Naive thymus-derived CD8-positive, alpha-beta T cell (primary cell): ENCODE data around the gene ARHGAP26. TPM values are rescaled to one million over a fixed set of nuclear protein-coding genes. Genes with fewer than 3 reads are reported as not detected.
A peak's percentile ranks its signal among the peaks of the same experiment; 100 is the strongest.

Experiments
- ATAC-seq, 2 donors: fragments of 150-1000 bp; cut with Tn5 transposase in 1 of 2; sonication (Bioruptor Pico), chemical (Tn5 transposase) in 1 of 2; 1 replicate in 1 of 2; 2 replicates in 1 of 2; pipeline ENCODE4 v1.10.0; 2021; ENCODE audit warnings: mild to moderate bottlenecking in 2 of 2, moderate library complexity in 2 of 2
- POLR2A ChIA-PET: fragments of 350-600 bp; sonication (Branson Sonifier 250); formaldehyde crosslinking; loops from one replicate; lab custom pipeline; 2021; ENCODE audit warnings: antibody characterized with exemption; lab: Charles Lee
- DNase-seq, 10 donors: peaks; one replicate each; pipeline versions ENCODE4 v3.0.0 to v3.0.0-alpha.2; 2020 to 2022
- H3K27ac Mint-ChIP-seq, 10 donors: one replicate each; pipeline ENCODE4 v1.8.0; 2020 to 2022; ENCODE audit warnings: mild to moderate bottlenecking in 10 of 10, mixed read lengths in 10 of 10, moderate library complexity in 4 of 10, inconsistent platforms in 1 of 10
- H3K27me3 Mint-ChIP-seq, 5 donors: one replicate each; pipeline ENCODE4 v1.8.0; 2021 to 2022; ENCODE audit warnings: mixed read lengths in 5 of 5
- H3K36me3 Mint-ChIP-seq, 3 donors: one replicate each; pipeline ENCODE4 v1.8.0; 2020 to 2022; ENCODE audit warnings: mixed read lengths in 3 of 3, mild to moderate bottlenecking in 2 of 3, inconsistent platforms in 1 of 3
- H3K4me1 Mint-ChIP-seq, 4 donors: one replicate each; pipeline ENCODE4 v1.8.0; 2021 to 2022; ENCODE audit warnings: mixed read lengths in 4 of 4
- H3K4me3 Mint-ChIP-seq, 10 donors: one replicate each; pipeline ENCODE4 v1.8.0; 2020 to 2022; ENCODE audit warnings: mild to moderate bottlenecking in 10 of 10, mixed read lengths in 10 of 10, moderate library complexity in 6 of 10, inconsistent platforms in 1 of 10
- H3K9me3 Mint-ChIP-seq, 9 donors: one replicate each; pipeline ENCODE4 v1.8.0; 2020 to 2022; ENCODE audit warnings: mixed read lengths in 9 of 9, mild to moderate bottlenecking in 3 of 9, inconsistent platforms in 1 of 9, moderate library complexity in 1 of 9
- polyA plus RNA-seq, 3 donors: library from polyadenylated mRNA; unstranded; fragments of 300-500 nt; fragmentation: Illumina TruSeq; gene quantifications; one replicate each; pipeline ENCODE4 v1.2.3, GENCODE V29; 2021
- total RNA-seq, 8 experiments: library from RNA in 2 of 8; stranded (reverse) in 2 of 8; gene quantifications; one replicate each; pipeline ENCODE4 v1.2.3 and lab custom pipeline; 2021 to 2026

ARHGAP26 gene
- total and polyA plus RNA-seq, 5 experiments from 2014 or later = 9.1 to 30.5 (median 15.7) TPM

DNA sequence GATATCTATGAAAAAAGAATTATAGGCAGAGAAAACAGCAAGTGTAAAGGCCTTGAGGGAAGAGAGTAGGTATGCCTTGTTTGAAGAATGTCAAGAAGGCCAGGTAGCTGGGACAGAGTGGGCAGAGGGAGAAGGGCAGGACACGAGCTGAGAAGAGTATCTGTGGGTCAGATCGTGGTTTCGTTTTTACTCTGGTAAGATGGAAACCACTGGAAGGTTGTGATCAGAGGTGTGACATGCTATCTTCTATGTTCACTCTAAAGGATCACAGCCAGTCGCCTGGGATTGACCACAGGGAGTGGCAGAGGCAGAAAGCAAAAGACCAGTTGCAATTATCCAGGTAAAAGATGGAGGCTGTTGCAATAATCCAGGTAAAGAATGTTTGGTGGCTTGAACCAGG is 12.6 kb upstream of the ARHGAP26 start:
- H3K4me3 Mint-ChIP-seq = no peak overlapping the region
- POLR2A ChIA-PET = no interaction called here
- no peak for ATAC-seq

DNA sequence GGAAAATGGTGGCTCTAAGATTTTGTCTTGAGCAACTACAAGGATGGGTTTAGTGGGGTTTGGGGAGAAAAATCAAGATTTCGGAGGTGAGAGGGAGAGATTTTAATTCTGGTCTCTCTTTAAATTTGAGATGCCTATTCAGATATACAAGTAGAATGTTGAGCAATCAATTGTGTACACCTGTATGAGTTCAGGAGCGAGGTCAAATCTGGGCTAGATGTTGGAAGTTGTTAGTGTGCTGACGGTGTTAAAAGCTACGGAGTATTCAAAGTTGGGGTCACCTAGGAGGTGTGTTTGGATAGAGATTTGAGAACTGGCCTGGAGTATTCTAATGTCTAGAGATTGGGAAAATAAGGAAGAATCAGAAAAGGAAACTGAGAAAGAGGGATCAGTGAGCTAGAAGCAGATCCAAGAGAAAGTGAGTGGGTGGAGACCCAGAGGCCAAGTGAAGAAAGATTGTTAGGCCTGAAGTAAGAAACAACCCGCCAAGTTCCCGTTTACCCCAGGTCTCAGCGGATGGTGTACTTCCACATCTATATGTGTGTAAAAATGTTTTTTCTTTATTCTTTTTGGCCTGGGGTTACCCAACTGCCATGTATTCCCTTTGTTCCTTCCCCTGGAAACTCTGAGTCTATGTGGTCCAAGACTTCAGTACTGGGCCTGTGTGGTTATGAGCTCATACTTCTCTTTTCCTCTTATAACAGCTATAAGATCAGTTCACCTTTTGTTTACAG is 11.9 kb upstream of the ARHGAP26 start:
- DNase-seq (no peak), ATAC-seq (no peak)
- Mint-ChIP-seq H3K27ac (no peak overlapping the region), H3K36me3 (no peaks in the 10 kb centered on the region), H3K4me1 (peaks cover 0 to 5% (median 3%) of the 10 kb centered on the region in 4 donors), H3K27me3 (peaks cover 0 to 5% (median 2%) of the 10 kb centered on the region in 5 donors), H3K9me3 (no peaks in the 10 kb centered on the region), H3K4me3 (no peak overlapping the region)
- POLR2A ChIA-PET = no interaction called here

More for the DNA sequence above, 12.6 kb upstream of the ARHGAP26 start:
- DNase-seq = no peak
- H3K4me1 Mint-ChIP-seq = peaks cover 0 to 7% (median 3%) of the 10 kb centered on the region in 4 donors
- H3K9me3 Mint-ChIP-seq = no peaks in the 10 kb centered on the region
- H3K27ac Mint-ChIP-seq = peak overlapping the region in 1 of 10 donors; percentile 8
- H3K36me3 Mint-ChIP-seq = no peaks in the 10 kb centered on the region
- H3K27me3 Mint-ChIP-seq = peaks cover 0 to 5% (median 0%) of the 10 kb centered on the region in 5 donors

GRCh38 chr5:142758796-142759145 is 11.4 kb upstream of the ARHGAP26 start:
- H3K27me3 Mint-ChIP-seq = peaks cover 0 to 5% (median 2%) of the 10 kb centered on the region in 5 donors
- H3K9me3 Mint-ChIP-seq = no peaks in the 10 kb centered on the region
- peaks cover 0 to 4% (median 0%) of the 10 kb centered on the region in 4 donors for H3K4me1 Mint-ChIP-seq
- H3K27ac Mint-ChIP-seq = no peak overlapping the region
- DNase-seq (no peak), ATAC-seq (no peak)
- H3K4me3 Mint-ChIP-seq = no peak overlapping the region
- no peaks in the 10 kb centered on the region for H3K36me3 Mint-ChIP-seq
- POLR2A ChIA-PET = no interaction called here

- no peaks in the 10 kb centered on the region for H3K9me3 Mint-ChIP-seq
- no peak for ATAC-seq
- no peaks in the 10 kb centered on the region for H3K36me3 Mint-ChIP-seq
- DNase-seq = no peak
- no peaks in the 10 kb centered on the region for H3K4me1 Mint-ChIP-seq
- H3K27ac Mint-ChIP-seq = no peak overlapping the region
- POLR2A ChIA-PET = no interaction called here
- H3K27me3 Mint-ChIP-seq = peaks cover 0 to 3% (median 0%) of the 10 kb centered on the region in 5 donors
- no peak overlapping the region for H3K4me3 Mint-ChIP-seq
Observed at GRCh38 chr5:142763701-142764100, 6.5 kb upstream of the ARHGAP26 start.

DNA sequence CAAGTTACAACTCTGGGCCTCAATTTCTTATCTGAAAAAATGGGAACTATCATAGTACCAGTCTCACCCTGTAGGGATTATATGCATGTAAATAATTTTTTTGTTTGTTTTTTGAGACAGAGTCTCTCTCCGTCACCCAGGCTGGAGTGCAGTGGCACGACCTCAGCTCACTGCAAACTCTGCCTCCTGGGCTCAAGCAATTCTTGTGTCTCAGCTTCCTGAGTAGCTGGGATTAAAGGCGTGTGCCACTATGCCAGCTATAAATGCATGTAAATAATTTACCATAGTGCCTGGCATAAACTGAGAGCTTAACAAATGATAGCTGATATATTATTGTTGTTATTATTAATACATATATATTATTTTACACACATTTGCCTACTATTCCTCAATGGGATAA is 3.0 kb upstream of the ARHGAP26 start:
- no peaks in the 10 kb centered on the region for H3K9me3 Mint-ChIP-seq
- POLR2A ChIA-PET = interaction anchor here (0.9 kb wide), 1 partner anchor 84 kb away, joined by 4 read pairs; no protein-coding TSS in a partner anchor
- ATAC-seq (no peak), DNase-seq (no peak)
- no peak overlapping the region for H3K4me3 Mint-ChIP-seq
- H3K27ac Mint-ChIP-seq = no peak overlapping the region
- H3K27me3 Mint-ChIP-seq = peaks cover 0 to 3% (median 0%) of the 10 kb centered on the region in 5 donors
- no peaks in the 10 kb centered on the region for H3K36me3 Mint-ChIP-seq
- H3K4me1 Mint-ChIP-seq = peaks cover 15 to 26% (median 19%) of the 10 kb centered on the region in 4 donors

DNA sequence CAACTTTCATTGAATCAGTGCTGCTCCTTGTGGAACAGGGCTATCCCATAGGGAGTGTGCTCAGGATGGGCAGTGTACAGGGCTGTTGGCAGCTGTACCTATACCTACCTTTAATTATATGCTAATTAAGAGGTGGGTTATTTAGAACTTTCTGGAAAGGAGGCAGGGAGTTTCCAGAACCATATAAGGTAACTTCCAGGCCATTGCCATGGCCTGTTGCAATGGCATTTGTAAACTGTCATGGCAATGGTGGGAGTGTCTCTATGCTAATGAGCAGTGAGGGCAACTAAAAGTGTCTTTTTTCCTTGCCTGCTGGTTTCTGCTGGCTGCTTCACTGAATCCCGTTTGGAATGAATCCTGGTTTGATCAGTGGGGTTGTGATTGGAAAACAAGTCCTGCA is 2.3 kb upstream of the ARHGAP26 start:
- Mint-ChIP-seq H3K27me3 (peaks cover 0 to 2% (median 0%) of the 10 kb centered on the region in 5 donors), H3K4me3 (peak overlapping the region in 1 of 10 donors; percentile 20), H3K36me3 (no peaks in the 10 kb centered on the region), H3K4me1 (peaks cover 20 to 33% (median 26%) of the 10 kb centered on the region in 4 donors), H3K9me3 (no peaks in the 10 kb centered on the region), H3K27ac (no peak overlapping the region)
- DNase-seq (no peak), ATAC-seq (no peak)
- POLR2A ChIA-PET = interaction anchor here (0.9 kb wide), 1 partner anchor 83 kb away, joined by 4 read pairs; no protein-coding TSS in a partner anchor

- H3K4me3 Mint-ChIP-seq = peak overlapping the region; percentile 90 to 99 (median 96)
- POLR2A ChIA-PET = interaction anchor here (0.7 to 3.4 kb wide), 9 partner anchors 14 to 635 kb away, joined by 3 to 78 read pairs (median 6); no protein-coding TSS in a partner anchor
Observed at GRCh38 chr5:142769251-142769792, 855 bp upstream of the ARHGAP26 start.

DNA sequence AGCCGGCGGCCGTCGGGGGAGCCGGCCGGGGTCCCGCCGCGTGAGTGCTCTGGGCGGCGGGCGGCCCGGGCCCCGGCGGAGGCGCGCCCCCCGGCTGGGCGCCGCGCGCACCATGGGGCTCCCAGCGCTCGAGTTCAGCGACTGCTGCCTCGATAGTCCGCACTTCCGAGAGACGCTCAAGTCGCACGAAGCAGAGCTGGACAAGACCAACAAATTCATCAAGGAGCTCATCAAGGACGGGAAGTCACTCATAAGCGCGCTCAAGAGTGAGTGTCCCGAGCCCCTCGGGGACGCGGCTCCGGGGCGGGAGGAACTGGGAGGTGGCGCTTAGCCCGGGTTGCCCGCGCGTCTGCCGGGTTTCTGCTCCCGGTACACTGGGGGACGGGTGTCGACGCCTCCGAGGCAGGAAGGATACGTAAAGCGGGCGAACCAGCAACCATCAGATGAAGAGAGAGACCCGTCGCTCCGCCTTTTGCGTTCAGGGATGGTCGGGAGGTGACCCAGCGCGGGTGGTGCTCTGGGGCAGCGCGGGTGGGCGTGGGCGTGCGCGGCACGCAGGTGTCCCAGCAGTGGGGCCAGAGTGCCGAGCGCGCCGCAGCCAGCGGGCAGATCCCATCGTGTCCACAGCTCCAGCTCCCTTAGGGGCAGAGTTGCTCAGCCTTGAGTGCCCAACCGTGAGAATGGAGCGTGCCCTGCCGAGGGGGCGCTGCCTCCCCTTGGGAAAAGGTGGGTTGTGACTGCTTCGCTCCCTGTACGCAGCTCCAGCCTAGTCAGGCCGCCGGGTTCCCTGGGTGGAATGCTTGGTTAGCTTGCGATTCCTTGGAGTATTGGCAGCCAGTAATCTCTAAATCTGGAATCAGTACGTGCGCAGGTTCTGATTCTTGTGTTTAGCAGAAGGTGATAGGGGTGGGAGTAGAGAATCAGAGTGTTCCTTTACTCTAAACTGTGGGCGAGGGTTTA is 753 bp downstream of the ARHGAP26 start:
- peak; percentile 45 to 82 (median 62) for DNase-seq
- Mint-ChIP-seq H3K4me1 (peaks cover 24 to 57% (median 48%) of the 10 kb centered on the region in 4 donors), H3K27me3 (no peaks in the 10 kb centered on the region)

More at GRCh38 chr5:142769251-142769792, 855 bp upstream of the ARHGAP26 start:
- DNase-seq (no peak), ATAC-seq (no peak)
- Mint-ChIP-seq H3K36me3 (no peaks in the 10 kb centered on the region), H3K4me1 (peaks cover 22 to 44% (median 37%) of the 10 kb centered on the region in 4 donors), H3K27ac (peak overlapping the region; percentile 87 to 98 (median 94)), H3K9me3 (no peaks in the 10 kb centered on the region), H3K27me3 (no peaks in the 10 kb centered on the region)

GRCh38 chr5:142771666-142772065 is 1.5 kb downstream of the ARHGAP26 start:
- Mint-ChIP-seq H3K4me1 (peaks cover 24 to 64% (median 53%) of the 10 kb centered on the region in 4 donors), H3K9me3 (no peaks in the 10 kb centered on the region)

More for the DNA sequence above, 753 bp downstream of the ARHGAP26 start:
- peak overlapping the region; percentile 90 to 99 (median 94) for H3K4me3 Mint-ChIP-seq
- ATAC-seq = peak; percentile 39 to 40
- H3K27ac Mint-ChIP-seq = peak overlapping the region; percentile 70 to 95 (median 90)
- no peaks in the 10 kb centered on the region for H3K36me3 Mint-ChIP-seq
- H3K9me3 Mint-ChIP-seq = no peaks in the 10 kb centered on the region
- POLR2A ChIA-PET = interaction anchor here (0.7 to 3.4 kb wide), 15 partner anchors 9 to 232 kb away, joined by 3 to 78 read pairs (median 5); no protein-coding TSS in a partner anchor

DNA sequence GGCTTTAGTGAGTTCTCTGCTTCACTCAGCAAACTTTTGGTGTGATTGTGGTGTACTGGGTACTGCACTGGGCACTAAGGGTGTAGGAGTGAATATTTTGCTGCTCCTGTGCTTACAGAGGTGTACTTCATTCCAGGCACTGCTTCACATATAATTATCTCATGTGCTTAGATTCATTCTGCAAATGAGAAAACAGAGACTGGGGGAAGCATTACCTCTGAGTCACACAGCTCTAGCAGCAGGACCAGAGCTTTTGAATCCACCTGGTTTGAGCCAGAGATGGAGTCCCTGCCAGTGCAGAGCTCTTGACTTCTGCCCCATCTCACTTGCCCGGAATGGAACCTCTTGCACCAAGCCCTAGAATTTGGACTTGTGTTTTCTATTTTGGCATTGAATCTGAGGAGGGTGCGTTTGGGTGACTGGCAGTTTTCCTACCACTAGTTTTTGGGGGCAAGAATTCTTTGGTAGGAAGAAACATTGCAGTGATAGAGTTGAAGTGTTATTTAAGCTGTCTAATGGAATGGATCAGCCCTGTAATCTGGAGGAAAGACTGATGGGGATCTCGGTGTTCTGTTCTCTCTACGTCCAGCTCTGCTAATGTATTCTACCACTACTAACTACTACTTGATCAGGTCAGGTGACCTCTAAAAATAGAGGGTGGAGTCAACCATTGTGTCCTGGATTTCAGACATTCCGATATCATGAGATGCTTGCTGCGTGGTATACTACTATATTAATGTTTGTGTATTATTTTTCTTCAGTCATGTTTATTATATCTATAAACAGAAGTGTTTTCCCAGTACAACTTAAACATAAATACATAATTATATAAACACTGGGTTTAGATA is 2.5 kb downstream of the ARHGAP26 start:
- Mint-ChIP-seq H3K36me3 (no peaks in the 10 kb centered on the region), H3K4me3 (peak overlapping the region; percentile 36 to 97 (median 92)), H3K4me1 (peaks cover 29 to 73% (median 61%) of the 10 kb centered on the region in 4 donors), H3K9me3 (no peaks in the 10 kb centered on the region), H3K27me3 (no peaks in the 10 kb centered on the region), H3K27ac (peak overlapping the region in 6 of 10 donors; percentile 8 to 73 (median 52))
- ATAC-seq = no peak
- POLR2A ChIA-PET = interaction anchor here (1.0 to 3.4 kb wide), 3 partner anchors 26 to 28 kb away, joined by 4 to 78 read pairs (median 5); no protein-coding TSS in a partner anchor
- no peak for DNase-seq

More at GRCh38 chr5:142771666-142772065, 1.5 kb downstream of the ARHGAP26 start:
- Mint-ChIP-seq H3K36me3 (no peaks in the 10 kb centered on the region), H3K4me3 (peak overlapping the region; percentile 90 to 98 (median 94)), H3K27me3 (no peaks in the 10 kb centered on the region), H3K27ac (peak overlapping the region; percentile 26 to 95 (median 90))
- DNase-seq = no peak
- POLR2A ChIA-PET = interaction anchor here (1.0 to 3.4 kb wide), 5 partner anchors 11 to 96 kb away, joined by 3 to 78 read pairs (median 14); no protein-coding TSS in a partner anchor
- no peak for ATAC-seq

DNA sequence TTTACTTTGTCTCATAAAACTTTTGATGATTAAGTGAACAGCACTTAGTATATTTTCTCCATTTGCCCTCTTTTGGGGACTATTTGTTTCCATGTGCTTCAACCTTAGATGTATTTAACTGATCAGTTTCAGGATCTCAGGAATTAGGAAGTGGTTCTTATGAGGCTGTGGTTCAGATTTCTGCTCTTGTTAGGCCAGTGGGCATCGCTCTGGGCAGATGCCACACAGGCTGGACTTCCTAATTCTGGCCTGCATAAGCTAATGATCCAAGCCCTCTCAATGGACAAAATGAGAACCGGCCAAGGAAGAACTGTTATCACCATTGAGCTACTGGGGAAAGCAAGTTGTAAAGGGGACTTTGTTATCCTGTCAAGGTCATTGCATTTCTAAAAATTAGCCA is 6.9 kb downstream of the ARHGAP26 start:
- no peaks in the 10 kb centered on the region for H3K9me3 Mint-ChIP-seq
- no peaks in the 10 kb centered on the region for H3K27me3 Mint-ChIP-seq
- peak overlapping the region in 3 of 10 donors; percentile 6 to 55 (median 11) for H3K27ac Mint-ChIP-seq
- no peak for ATAC-seq
- no peaks in the 10 kb centered on the region for H3K36me3 Mint-ChIP-seq
- DNase-seq = no peak
- peaks cover 34 to 81% (median 76%) of the 10 kb centered on the region in 4 donors for H3K4me1 Mint-ChIP-seq
- H3K4me3 Mint-ChIP-seq = no peak overlapping the region
- POLR2A ChIA-PET = no interaction called here
